PC-9 (cell line): ENCODE data around the gene WDR37. TPM values are rescaled to one million over a fixed set of nuclear protein-coding genes. Genes with fewer than 3 reads are reported as not detected.

Experiments
- BruUV-seq: library from RNA; stranded (reverse); fragments of 400-500 nt; replicated peaks from 2 replicates; lab custom pipeline; 2021; lab: Mats Ljungman, UMichigan
- CTCF ChIA-PET: fragments of 300-600 bp; sonication (Branson Sonifier 250); formaldehyde crosslinking; loops from one replicate; lab custom pipeline; 2022; ENCODE audit warnings: antibody characterized with exemption; lab: Charles Lee
- POLR2A ChIA-PET: fragments of 300-600 bp; sonication (Branson Sonifier 250); formaldehyde crosslinking; loops from one replicate; lab custom pipeline; 2022; ENCODE audit warnings: antibody characterized with exemption; ENCODE audit not compliant: unreplicated experiment; lab: Charles Lee
- DNase-seq, 2 experiments: peaks; one replicate each; pipeline versions ENCODE4 v3.0.0 to v3.0.0-alpha.2; 2015 to 2022; ENCODE audit warnings: mixed read lengths in 1 of 2
- H2AFZ ChIP-seq: fragments of 200-600 bp; sonication (generic); 2 replicates; pipeline ENCODE4 v1.8.1; 2017; ENCODE audit warnings: antibody characterized with exemption
- H3F3A ChIP-seq: fragments of 200-600 bp; sonication (generic); 2 replicates; pipeline ENCODE4 v1.8.1; 2017; ENCODE audit warnings: antibody characterized with exemption, mild to moderate bottlenecking, low read depth; ENCODE audit not compliant: insufficient read depth
- H3K27ac ChIP-seq: fragments of 200-600 bp; sonication (generic); 2 replicates; pipeline ENCODE4 v1.6.1; 2016; ENCODE audit warnings: mixed run types
- H3K27me3 ChIP-seq: fragments of 200-600 bp; sonication (generic); 2 replicates; pipeline ENCODE4 v1.6.1; 2016; ENCODE audit warnings: low read depth, mixed run types; ENCODE audit not compliant: insufficient read depth
- H3K36me3 ChIP-seq: fragments of 200-600 bp; sonication (generic); 2 replicates; pipeline ENCODE4 v1.6.1; 2016; ENCODE audit warnings: low read depth, mixed run types
- H3K4me1 ChIP-seq: fragments of 200-600 bp; sonication (generic); replicated peaks from 2 replicates; pipeline ENCODE4 v1.6.1; 2016; ENCODE audit warnings: mixed run types; ENCODE audit not compliant: insufficient read depth
- H3K4me2 ChIP-seq: fragments of 200-600 bp; sonication (generic); 2 replicates; pipeline ENCODE4 v1.6.1; 2017; ENCODE audit warnings: mixed run types
- H3K4me3 ChIP-seq: fragments of 200-600 bp; sonication (generic); 2 replicates; pipeline ENCODE4 v1.6.1; 2016; ENCODE audit warnings: mixed run types
- H3K79me2 ChIP-seq: fragments of 200-600 bp; sonication (generic); 2 replicates; pipeline ENCODE4 v1.6.1; 2017; ENCODE audit warnings: low read depth, mixed run types
- H3K9me2 ChIP-seq: fragments of 200-600 bp; sonication (generic); 2 replicates; pipeline ENCODE4 v1.8.1; 2017; ENCODE audit warnings: mild to moderate bottlenecking; ENCODE audit not compliant: insufficient read depth
- H3K9me3 ChIP-seq: fragments of 200-600 bp; sonication (generic); 2 replicates; pipeline ENCODE4 v1.8.1; 2016; ENCODE audit warnings: low read depth; ENCODE audit not compliant: insufficient read depth
- H4K20me1 ChIP-seq: fragments of 200-600 bp; sonication (generic); 2 replicates; pipeline ENCODE4 v1.8.1; 2017; ENCODE audit not compliant: insufficient read depth
- CTCF ChIP-seq: fragments of 200-600 bp; sonication (generic); conservative IDR thresholded peaks from 2 replicates; pipeline ENCODE4 v1.6.1; 2017; ENCODE audit warnings: mixed run types, antibody characterized with exemption, mild to moderate bottlenecking, moderate library complexity
- EZH2 ChIP-seq: fragments of 200-600 bp; sonication (generic); IDR thresholded peaks from 2 replicates; pipeline ENCODE4 v1.8.0; 2017; ENCODE audit warnings: antibody characterized with exemption, low read depth
- intact Hi-C: fragments of 100-400 bp; cut with micrococcal nuclease; formaldehyde crosslinking; loops from one replicate; pipeline ENCODE4 v1.10.0; 2022; ENCODE audit not compliant: unreplicated experiment
- total RNA-seq: library from RNA; stranded (reverse); gene quantifications from 2 replicates; pipeline ENCODE4 v1.2.3, GENCODE V29; 2021

Gene WDR37
- total RNA-seq, 1 experiment from 2014 or later, result 12.3 TPM

- H3K9me3 ChIP-seq, result no peaks in the 10 kb centered on the region
- H3K4me1 ChIP-seq, result no peaks in the 10 kb centered on the region
- no peak overlapping the region for H3K27ac ChIP-seq
- no peaks in the 10 kb centered on the region for H3F3A ChIP-seq
- no peaks in the 10 kb centered on the region for H3K79me2 ChIP-seq
- no peaks in the 10 kb centered on the region for H4K20me1 ChIP-seq
- H3K4me3 ChIP-seq, result no peak overlapping the region
- no peak for DNase-seq
- TF ChIP-seq CTCF (no peak), EZH2 (no peak)
- no peak overlapping the region for H2AFZ ChIP-seq
- intact Hi-C loops, result no loop called here
- CTCF ChIA-PET, result no interaction called here
- 0 out of 2 replicates have a peak, but pooled peaks cover 3% of the 10 kb centered on the region for H3K27me3 ChIP-seq
- no peaks in the 10 kb centered on the region for H3K36me3 ChIP-seq
- no TSS peak for BruUV-seq
- H3K9me2 ChIP-seq, result no peaks in the 10 kb centered on the region
- H3K4me2 ChIP-seq, result no peak overlapping the region
- POLR2A ChIA-PET, result no interaction called here
Measured at GRCh38 chr10:1133495-1134045, 77.4 kb downstream of the WDR37 start.

DNA sequence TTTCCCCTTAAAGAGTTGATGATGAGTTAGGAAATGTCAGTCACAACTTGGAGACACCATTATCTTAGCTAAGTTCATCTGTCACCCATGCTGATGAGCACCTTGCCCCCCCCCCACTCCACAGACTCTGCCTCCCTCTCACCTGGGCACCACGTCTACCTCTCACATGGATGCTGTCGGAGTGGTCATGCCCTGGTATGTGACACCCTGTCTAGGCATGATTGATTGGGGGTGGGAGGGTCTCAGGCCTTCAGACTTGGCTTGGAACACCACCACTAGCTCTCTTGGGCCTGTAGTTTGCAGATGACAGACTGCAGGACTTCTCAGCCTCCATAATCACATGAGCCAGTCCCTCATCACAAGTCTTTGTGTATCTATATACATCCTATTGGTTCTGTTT is 78.0 kb downstream of the WDR37 start:
- Histone ChIP-seq H3K4me1 (no peaks in the 10 kb centered on the region), H3K9me2 (no peaks in the 10 kb centered on the region), H3K4me3 (no peak overlapping the region), H3K27ac (no peak overlapping the region), H3F3A (no peaks in the 10 kb centered on the region), H4K20me1 (no peaks in the 10 kb centered on the region), H2AFZ (no peak overlapping the region), H3K9me3 (no peaks in the 10 kb centered on the region; the same call in 1 of the 2 replicates), H3K27me3 (peaks cover 7% of the 10 kb centered on the region; the same call in 1 of the 2 replicates), H3K79me2 (no peaks in the 10 kb centered on the region), H3K36me3 (no peaks in the 10 kb centered on the region), H3K4me2 (no peak overlapping the region)
- intact Hi-C loops, result no loop called here
- ChIA-PET POLR2A (no interaction called here), CTCF (no interaction called here)
- DNase-seq, result no peak
- BruUV-seq, result no TSS peak
- TF ChIP-seq CTCF (no peak), EZH2 (no peak)

GRCh38 chr10:1136268-1136667 is 80.1 kb downstream of the WDR37 start:
- no peak overlapping the region for H2AFZ ChIP-seq
- H3K4me3 ChIP-seq, result no peak overlapping the region
- H3K27ac ChIP-seq, result no peak overlapping the region
- TF ChIP-seq CTCF, result no peak
- TF ChIP-seq EZH2, result no peak
- no peaks in the 10 kb centered on the region for H3K4me1 ChIP-seq
- H3K79me2 ChIP-seq, result no peaks in the 10 kb centered on the region
- BruUV-seq, result no TSS peak
- ChIA-PET CTCF (no interaction called here), POLR2A (no interaction called here)
- H3K9me3 ChIP-seq, result no peaks in the 10 kb centered on the region; the same call in 1 of the 2 replicates
- H3K4me2 ChIP-seq, result no peak overlapping the region
- no peaks in the 10 kb centered on the region for H4K20me1 ChIP-seq
- peaks cover 28% of the 10 kb centered on the region for H3K27me3 ChIP-seq
- no peaks in the 10 kb centered on the region for H3F3A ChIP-seq
- DNase-seq, result no peak
- intact Hi-C loops, result no loop called here
- no peaks in the 10 kb centered on the region for H3K9me2 ChIP-seq
- H3K36me3 ChIP-seq, result no peaks in the 10 kb centered on the region
